SK-N-SH (cell line): Measurements from ENCODE around the gene AP1M1.

Experiments
- CTCF ChIP-seq: fragments of 200-600 bp; sonication (generic); IDR thresholded peaks from 2 replicates; pipeline ENCODE4 v1.6.1; 2017; ENCODE audit warnings: antibody characterized with exemption, mild to moderate bottlenecking, moderate library complexity
- MAX ChIP-seq: IDR thresholded peaks from 2 replicates; pipeline ENCODE4 v1.4.0; 2012; ENCODE audit warnings: low read depth
- REST ChIP-seq: IDR thresholded peaks from 2 replicates; pipeline ENCODE4 v1.6.1; 2012; ENCODE audit warnings: mild to moderate bottlenecking, low read depth, low read length, moderate library complexity
- SIN3A ChIP-seq: IDR thresholded peaks from 2 replicates; pipeline ENCODE4 v1.6.1; 2012; ENCODE audit warnings: low read depth, mild to moderate bottlenecking, low read length, moderate library complexity, borderline replicate concordance
- USF1 ChIP-seq: IDR thresholded peaks from 2 replicates; pipeline ENCODE4 v1.4.0; 2012; ENCODE audit warnings: low read depth, borderline replicate concordance

GRCh38 chr19:16208847-16209665, 11.3 kb downstream of the AP1M1 start:
- TF ChIP-seq CTCF: no peak
- TF ChIP-seq SIN3A: no peak
- TF ChIP-seq REST: no peak
- no peak for TF ChIP-seq MAX
- no peak for TF ChIP-seq USF1
